ENCODE data around the gene ARHGEF1.

ARHGEF1 gene

DNA sequence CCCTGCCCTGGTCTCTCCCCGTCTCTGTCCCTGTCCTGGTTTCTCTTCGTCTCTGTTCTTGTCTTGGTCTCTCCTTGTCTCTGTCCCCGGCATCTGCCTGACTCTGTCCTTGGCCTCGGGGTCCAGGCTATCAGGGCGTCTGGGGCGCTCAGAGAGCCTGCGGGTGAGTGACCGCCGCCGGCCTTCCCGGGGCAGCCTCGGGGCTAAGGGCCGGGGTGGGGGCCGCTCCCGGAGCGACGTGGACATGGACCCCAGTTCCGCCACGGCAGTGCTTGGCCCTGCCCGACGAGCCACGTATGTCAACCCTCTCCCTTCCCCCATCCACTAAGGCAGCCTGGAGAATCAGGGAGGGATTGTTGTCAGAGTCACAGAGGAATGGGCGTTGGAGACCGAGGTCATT, 14.8 kb downstream of the ARHGEF1 start:
- Mint-ChIP-seq H3K27ac (peak overlapping the region; percentile 58), H3K9me3 (no peaks in the 10 kb centered on the region), H3K4me1 (peaks cover 29% of the 10 kb centered on the region), H3K36me3 (peaks cover 61% of the 10 kb centered on the region), H3K4me3 (no peak overlapping the region), H3K27me3 (no peaks in the 10 kb centered on the region)
- CTCF ChIA-PET = no interaction called here
- DNase-seq = no peak

DNA sequence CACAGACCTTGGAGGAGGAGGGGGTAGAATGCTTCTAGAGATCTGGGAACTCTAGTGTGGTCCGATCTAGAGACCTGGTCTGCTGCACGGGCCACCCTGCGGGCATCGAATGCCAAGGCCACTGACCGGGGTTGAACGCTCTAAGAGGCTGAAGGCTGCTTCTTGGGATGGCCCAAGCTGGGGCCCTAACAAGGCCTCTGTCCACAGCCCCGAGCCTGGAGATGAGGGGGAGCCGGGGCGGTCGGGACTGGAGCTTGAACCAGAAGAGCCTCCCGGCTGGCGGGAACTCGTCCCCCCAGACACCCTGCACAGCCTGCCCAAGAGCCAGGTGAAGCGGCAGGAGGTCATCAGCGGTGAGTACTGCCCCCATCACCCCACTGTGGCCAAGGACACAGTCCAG, 15.3 kb downstream of the ARHGEF1 start:
- Mint-ChIP-seq H3K4me1 (peaks cover 26% of the 10 kb centered on the region), H3K27me3 (no peaks in the 10 kb centered on the region), H3K4me3 (no peak overlapping the region), H3K36me3 (peaks cover 62% of the 10 kb centered on the region), H3K9me3 (no peaks in the 10 kb centered on the region), H3K27ac (no peak overlapping the region)
- CTCF ChIA-PET = interaction anchor here (0.7 kb wide), 1 partner anchor 10 kb away, joined by 3 read pairs; no protein-coding TSS in a partner anchor
- DNase-seq = no peak

DNA sequence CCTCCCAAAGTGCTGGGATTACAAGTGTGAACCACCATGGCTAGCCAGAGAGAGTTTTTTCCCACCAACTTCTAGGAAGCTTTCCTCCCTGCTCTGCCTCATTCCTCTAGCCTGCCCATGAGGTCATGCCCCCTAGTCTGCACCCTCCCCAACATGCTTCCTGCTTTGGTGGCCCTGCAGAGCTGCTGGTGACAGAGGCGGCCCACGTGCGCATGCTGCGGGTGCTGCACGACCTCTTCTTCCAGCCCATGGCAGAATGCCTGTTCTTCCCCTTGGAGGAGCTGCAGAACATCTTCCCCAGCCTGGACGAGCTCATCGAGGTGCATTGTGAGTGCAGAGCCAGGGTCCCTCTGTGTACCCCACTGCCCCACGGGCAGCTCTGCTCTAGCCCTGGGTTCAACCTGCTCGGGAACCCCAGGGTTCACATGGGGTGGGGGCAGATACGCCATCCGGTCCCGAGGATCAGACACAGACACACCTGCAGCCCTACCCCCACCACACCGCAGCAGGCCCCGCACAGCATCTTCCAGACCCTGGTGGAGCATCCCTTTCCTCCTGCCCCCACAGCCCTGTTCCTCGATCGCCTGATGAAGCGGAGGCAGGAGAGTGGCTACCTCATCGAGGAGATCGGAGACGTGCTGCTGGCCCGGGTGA, 18.9 kb downstream of the ARHGEF1 start:
- Mint-ChIP-seq H3K4me1 (peaks cover 31% of the 10 kb centered on the region), H3K27me3 (no peaks in the 10 kb centered on the region), H3K4me3 (no peak overlapping the region), H3K27ac (peak overlapping the region; percentile 45), H3K9me3 (no peaks in the 10 kb centered on the region), H3K36me3 (peaks cover 74% of the 10 kb centered on the region)
- DNase-seq = no peak
- CTCF ChIA-PET = interaction anchor here (2.7 kb wide), 1 partner anchor 29 kb away, joined by 13 read pairs; no protein-coding TSS in a partner anchor

DNA sequence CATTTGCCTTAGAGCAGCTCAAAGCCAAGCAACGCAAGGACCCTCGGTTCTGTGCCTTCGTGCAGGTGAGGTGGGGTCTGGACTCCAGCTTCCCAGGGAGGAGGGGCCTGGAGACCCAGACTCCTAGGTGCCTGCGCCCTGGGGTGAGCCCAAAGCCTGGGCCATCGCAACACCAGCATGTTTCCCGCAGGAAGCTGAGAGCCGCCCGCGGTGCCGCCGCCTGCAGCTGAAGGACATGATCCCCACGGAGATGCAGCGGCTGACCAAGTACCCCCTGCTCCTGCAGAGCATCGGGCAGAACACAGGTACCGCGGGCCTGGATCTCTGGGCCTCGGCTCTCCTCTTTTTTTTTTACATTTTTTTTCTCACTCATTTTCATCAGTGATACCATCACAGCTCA, 19.6 kb downstream of the ARHGEF1 start:
- no peaks in the 10 kb centered on the region for H3K9me3 Mint-ChIP-seq
- peaks cover 78% of the 10 kb centered on the region for H3K36me3 Mint-ChIP-seq
- CTCF ChIA-PET = interaction anchor here (1.2 to 2.7 kb wide), 2 partner anchors 30 to 34 kb away, joined by 4 to 13 read pairs; no protein-coding TSS in a partner anchor
- H3K4me1 Mint-ChIP-seq = peaks cover 33% of the 10 kb centered on the region
- H3K27ac Mint-ChIP-seq = no peak overlapping the region
- H3K4me3 Mint-ChIP-seq = no peak overlapping the region
- no peak for DNase-seq
- no peaks in the 10 kb centered on the region for H3K27me3 Mint-ChIP-seq

DNA sequence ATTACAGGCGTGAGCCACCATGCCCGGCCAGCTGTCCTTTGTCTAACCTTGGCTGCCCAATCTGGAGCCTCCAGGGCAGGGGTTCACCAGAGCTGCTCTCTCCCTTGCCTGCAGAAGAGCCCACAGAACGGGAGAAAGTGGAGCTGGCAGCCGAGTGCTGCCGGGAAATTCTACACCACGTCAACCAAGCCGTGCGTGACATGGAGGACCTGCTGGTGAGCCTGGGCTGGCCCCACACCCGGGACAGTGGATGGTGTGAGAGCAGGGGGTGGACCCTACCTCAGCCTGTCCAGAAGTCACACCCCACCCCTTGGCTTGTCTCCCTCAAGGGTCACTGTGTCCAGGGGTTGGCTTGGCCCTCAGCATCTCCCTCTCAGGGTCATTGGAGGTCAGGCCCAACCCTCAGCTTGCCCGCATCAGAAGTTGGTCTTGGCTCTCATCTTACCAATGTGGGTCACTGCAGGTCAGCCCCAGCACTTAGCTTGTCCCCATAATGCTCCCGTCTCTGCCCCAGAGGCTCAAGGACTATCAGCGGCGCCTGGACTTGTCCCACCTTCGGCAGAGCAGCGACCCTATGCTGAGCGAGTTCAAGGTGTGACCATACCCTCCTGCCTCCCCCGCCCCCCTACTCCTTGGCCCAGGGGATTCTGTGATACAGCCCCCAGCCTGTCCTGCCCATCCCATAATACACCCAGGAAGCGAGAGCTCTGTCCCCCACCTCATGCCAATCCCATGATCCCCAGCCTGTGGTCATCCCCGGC, 20.4 kb downstream of the ARHGEF1 start:
- no peak for DNase-seq
- CTCF ChIA-PET = interaction anchor here (0.9 to 1.2 kb wide), 2 partner anchors 16 to 33 kb away, joined by 3 to 4 read pairs; no protein-coding TSS in a partner anchor
- no peak overlapping the region for H3K4me3 Mint-ChIP-seq
- peak overlapping the region; percentile 60 for H3K27ac Mint-ChIP-seq
- H3K27me3 Mint-ChIP-seq = no peaks in the 10 kb centered on the region
- no peaks in the 10 kb centered on the region for H3K9me3 Mint-ChIP-seq
- H3K4me1 Mint-ChIP-seq = peaks cover 28% of the 10 kb centered on the region
- peaks cover 71% of the 10 kb centered on the region for H3K36me3 Mint-ChIP-seq

DNA sequence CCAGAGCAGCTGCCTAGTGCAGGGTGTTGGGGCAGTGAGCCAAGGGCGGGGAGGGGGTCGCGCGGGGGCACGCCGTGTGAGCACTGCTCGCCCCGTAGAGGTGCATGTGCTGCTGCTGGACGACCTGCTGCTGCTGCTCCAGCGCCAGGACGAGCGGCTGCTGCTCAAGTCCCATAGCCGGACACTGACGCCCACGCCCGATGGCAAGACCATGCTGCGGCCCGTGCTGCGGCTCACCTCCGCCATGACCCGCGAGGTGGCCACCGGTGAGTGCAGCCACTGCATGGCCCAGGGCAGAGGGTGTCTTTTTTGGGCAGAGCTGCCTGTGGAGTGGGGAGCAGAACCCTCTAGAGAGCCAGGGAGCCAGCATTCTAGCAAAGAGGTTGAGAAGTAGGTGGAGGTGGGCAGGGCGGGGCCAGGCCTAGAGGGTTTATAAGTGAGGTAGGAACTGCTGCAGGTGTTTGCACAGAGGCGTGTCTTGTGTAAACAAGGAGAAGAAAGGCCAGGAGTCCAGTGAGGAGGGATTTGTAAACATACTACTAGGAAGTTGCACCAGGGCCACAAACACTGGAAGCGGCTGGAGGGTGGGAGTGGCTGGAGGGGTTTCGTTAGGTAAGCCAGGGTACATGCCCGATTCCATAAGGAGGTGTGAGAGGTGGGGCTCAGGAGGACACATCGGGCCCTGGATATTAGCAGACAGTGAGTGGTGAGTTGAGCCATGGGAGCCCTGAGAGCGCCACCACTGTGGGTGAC, 21.3 kb downstream of the ARHGEF1 start:
- Mint-ChIP-seq H3K9me3 (no peaks in the 10 kb centered on the region), H3K4me3 (no peak overlapping the region), H3K4me1 (peaks cover 26% of the 10 kb centered on the region), H3K27ac (no peak overlapping the region), H3K36me3 (peaks cover 65% of the 10 kb centered on the region), H3K27me3 (no peaks in the 10 kb centered on the region)
- DNase-seq = no peak
- CTCF ChIA-PET = interaction anchor here (0.8 to 0.9 kb wide), 3 partner anchors 15 to 31 kb away, joined by 3 to 4 read pairs (median 3); no protein-coding TSS in a partner anchor

DNA sequence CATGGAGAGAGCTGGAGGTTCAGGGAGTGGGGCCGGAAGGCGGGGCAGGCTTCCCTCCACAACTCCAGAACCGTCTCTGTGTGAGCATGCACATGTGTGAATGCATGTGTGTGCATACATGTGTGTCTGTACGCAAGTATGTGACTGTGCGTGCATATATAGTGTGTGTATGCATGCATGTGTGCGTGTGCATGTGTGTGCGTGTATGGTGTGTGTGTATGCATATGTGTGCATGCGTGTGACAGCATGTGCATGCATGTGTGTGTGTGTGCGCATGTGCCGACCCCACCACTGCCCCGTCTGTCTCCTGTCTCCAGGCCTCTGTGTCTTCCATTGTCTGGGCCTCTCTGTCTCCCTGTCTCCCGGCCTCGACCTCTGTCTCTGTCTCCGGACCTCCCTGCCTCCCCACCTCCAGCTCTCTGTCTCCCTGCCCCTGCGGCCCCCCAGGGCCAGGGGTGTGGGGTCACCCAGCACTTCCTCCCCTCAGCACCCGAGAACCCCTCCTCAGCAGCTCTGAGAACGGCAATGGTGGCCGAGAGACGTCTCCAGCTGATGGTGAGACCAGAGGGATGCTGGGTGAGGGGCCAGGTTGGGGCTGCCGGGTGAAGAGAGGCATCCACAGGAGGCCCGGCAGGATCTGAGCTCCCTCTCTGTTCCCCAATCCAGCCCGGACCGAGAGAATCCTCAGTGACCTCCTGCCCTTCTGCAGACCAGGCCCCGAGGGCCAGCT, 22.5 kb downstream of the ARHGEF1 start:
- Mint-ChIP-seq H3K36me3 (peaks cover 62% of the 10 kb centered on the region), H3K9me3 (no peaks in the 10 kb centered on the region), H3K27me3 (no peaks in the 10 kb centered on the region), H3K4me1 (peaks cover 23% of the 10 kb centered on the region), H3K27ac (no peak overlapping the region), H3K4me3 (no peak overlapping the region)
- CTCF ChIA-PET = interaction anchor here (0.8 kb wide), 1 partner anchor 29 kb away, joined by 4 read pairs; no protein-coding TSS in a partner anchor
- no peak for DNase-seq

DNA sequence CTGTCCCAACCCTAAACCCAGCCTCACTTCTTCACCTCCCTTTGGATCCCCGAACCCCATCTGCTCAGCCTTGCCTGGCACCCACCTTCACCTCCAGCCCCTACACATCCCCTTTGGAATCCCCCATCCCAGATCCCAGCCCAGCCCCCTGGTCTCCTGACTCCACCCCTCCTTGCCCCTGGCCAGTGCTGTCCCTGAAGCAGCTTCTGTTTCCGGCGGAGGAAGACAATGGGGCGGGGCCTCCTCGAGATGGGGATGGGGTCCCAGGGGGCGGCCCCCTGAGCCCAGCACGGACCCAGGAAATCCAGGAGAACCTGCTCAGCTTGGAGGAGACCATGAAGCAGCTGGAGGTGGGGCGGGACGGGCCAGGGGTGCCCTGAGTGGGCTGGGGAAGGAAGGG, 23.3 kb downstream of the ARHGEF1 start:
- Mint-ChIP-seq H3K27ac (no peak overlapping the region), H3K36me3 (peaks cover 66% of the 10 kb centered on the region), H3K4me3 (no peak overlapping the region), H3K27me3 (no peaks in the 10 kb centered on the region), H3K9me3 (no peaks in the 10 kb centered on the region), H3K4me1 (peaks cover 21% of the 10 kb centered on the region)
- DNase-seq = no peak
- CTCF ChIA-PET = interaction anchor here (0.8 kb wide), 1 partner anchor 11 kb away, joined by 3 read pairs; no protein-coding TSS in a partner anchor

DNA sequence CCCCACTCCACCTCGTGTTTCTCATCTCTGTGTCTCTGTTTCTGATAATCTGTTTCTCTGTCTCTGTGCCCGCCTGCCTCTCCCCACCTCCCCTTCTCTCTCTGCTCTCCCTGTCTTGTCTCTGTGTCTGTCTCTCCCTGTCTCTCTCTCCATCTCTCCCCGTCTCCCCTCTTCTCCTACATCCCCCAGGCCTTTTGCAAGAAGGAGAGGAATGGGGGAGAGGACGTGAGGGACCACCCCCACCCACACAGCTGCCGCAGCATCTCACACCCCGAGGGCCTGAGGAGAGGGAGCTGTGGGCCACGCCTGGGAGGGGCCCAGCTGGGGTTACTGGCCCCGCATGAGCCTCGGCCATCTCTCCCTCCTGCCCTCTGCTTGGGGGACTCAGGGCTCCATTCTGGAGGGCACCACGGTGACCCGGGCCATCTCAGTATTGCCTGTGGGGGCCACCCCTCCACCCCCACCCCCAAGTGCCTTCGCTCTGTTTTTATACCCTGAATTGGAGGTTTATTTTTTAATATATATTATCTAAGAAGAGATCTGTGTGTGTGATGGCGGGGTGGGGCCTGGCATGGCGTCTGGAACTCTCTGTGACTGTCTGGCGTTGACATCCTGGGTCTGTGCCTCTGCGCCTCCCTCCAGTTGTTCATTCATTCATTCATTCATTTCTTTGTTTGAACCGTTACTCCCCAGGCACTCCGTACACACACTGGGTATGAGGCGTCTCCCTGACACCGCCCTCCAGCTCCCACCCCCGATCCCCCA, 24.1 kb downstream of the ARHGEF1 start:
- H3K9me3 Mint-ChIP-seq = no peaks in the 10 kb centered on the region
- H3K27me3 Mint-ChIP-seq = no peaks in the 10 kb centered on the region
- H3K4me3 Mint-ChIP-seq = no peak overlapping the region
- CTCF ChIA-PET = interaction anchor here (0.7 to 0.8 kb wide), 2 partner anchors 12 to 34 kb away, joined by 3 read pairs; no protein-coding TSS in a partner anchor
- H3K27ac Mint-ChIP-seq = no peak overlapping the region
- peaks cover 65% of the 10 kb centered on the region for H3K36me3 Mint-ChIP-seq
- peaks cover 25% of the 10 kb centered on the region for H3K4me1 Mint-ChIP-seq
- DNase-seq = no peak

DNA sequence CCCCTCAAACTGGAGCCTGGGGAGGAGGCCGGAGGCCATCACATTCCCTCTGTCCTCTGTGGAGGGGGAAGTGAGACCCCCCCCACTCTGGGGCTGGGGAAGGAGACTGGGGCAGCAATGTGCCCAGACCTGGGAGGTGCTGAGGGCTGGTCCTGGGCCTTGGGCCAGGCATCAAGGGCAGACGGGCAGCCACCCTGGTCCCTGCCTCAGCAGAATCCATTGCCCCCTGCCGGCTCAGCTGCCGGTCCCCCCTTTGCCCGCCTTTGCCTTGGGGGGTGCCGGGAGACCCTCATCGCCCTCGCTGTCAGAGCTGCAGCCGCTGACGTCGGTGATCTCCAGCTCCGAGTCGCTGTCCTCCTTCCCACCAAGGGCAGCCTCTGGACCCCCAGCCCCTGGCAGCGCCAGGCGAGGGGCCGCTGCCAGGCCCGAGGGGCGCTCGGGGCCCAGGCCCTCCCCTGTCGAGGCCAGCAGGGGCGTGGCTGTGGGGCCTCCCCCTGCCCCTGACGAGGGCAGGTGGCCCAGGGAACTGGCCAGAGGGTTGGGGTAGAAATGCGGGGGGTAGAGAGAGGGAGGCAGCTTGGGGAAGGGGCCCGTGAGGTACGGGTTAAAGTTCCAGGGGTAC, 25.1 kb downstream of the ARHGEF1 start:
- Mint-ChIP-seq H3K4me1 (peaks cover 25% of the 10 kb centered on the region), H3K4me3 (no peak overlapping the region), H3K27me3 (no peaks in the 10 kb centered on the region), H3K36me3 (peaks cover 56% of the 10 kb centered on the region), H3K27ac (no peak overlapping the region), H3K9me3 (no peaks in the 10 kb centered on the region)
- DNase-seq = no peak
- CTCF ChIA-PET = interaction anchor here (0.9 kb wide), 1 partner anchor 16 kb away, joined by 3 read pairs; no protein-coding TSS in a partner anchor

DNA sequence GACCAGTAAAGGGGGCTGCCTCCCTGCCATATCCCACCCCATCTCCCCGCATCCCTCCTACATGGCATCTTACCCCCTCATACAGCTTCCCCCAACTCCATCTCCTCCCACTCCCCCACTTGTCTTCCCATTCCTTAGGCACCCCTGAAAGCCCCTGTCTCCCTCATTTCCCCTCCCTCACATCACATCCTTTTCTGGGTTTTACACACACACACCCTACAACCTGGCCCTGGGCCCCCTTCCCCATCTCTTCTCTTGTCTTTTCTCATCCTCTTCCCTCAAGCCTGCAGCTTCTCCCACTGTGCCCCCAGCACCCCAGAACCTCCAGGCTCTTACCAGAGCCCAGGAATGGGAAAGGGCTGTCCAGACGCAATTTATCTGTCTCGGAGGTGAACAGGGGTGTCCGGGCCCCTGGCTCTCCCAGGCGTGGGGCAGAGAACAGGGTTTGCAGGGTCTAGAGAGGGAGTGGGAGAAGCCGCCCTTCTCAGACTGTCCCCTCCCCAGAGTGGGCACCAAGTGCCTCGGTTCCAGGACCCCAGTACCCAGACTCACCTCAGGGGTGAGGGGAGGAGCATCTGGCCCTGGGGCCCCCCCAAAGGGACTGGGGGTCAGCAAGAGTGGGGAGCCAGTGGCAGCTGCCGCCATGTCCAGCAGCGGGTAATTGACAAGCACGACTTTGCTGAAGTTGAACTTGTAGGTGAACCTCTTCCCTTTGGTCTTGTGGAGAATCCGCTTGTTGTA, 25.9 kb downstream of the ARHGEF1 start:
- peaks cover 48% of the 10 kb centered on the region for H3K36me3 Mint-ChIP-seq
- no peaks in the 10 kb centered on the region for H3K27me3 Mint-ChIP-seq
- no peak overlapping the region for H3K4me3 Mint-ChIP-seq
- peaks cover 22% of the 10 kb centered on the region for H3K4me1 Mint-ChIP-seq
- no peaks in the 10 kb centered on the region for H3K9me3 Mint-ChIP-seq
- DNase-seq = no peak
- CTCF ChIA-PET = interaction anchor here (0.9 kb wide), 1 partner anchor 16 kb away, joined by 3 read pairs; no protein-coding TSS in a partner anchor
- H3K27ac Mint-ChIP-seq = peak overlapping the region; percentile 20

DNA sequence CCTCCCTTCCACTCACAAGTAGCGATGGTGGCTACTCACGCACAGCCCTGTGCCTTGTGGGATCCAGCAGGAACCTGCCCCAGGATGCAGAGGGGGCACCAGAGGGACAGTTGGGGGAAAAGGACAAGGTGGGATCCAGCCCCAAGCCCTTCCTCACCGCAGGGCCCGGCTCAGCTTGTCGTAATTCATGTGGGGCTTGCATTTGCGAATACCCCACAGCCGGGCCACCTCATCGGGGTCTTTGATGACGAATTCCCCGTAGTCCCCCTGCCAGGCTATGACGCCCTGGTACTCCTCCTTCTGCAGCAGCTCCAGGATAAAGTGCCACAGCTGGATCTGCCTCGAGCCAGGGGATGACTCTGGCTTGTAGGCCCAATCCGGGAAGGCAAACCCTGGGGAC, 26.7 kb downstream of the ARHGEF1 start:
- peak overlapping the region; percentile 20 for H3K27ac Mint-ChIP-seq

More for the DNA sequence above, 26.7 kb downstream of the ARHGEF1 start:
- DNase-seq = no peak
- CTCF ChIA-PET = no interaction called here
- H3K4me1 Mint-ChIP-seq = peaks cover 22% of the 10 kb centered on the region
- H3K4me3 Mint-ChIP-seq = no peak overlapping the region
- peaks cover 41% of the 10 kb centered on the region for H3K36me3 Mint-ChIP-seq
- H3K9me3 Mint-ChIP-seq = no peaks in the 10 kb centered on the region
- no peaks in the 10 kb centered on the region for H3K27me3 Mint-ChIP-seq

Measured in activated naive CD4-positive, alpha-beta T cell treated with anti-CD3 and anti-CD28 coated beads, Interleukin-2, amount 10 ng/mL, durations not matched to agents 7 days and 5 days (primary cell).